Aorta (tissue), 5 donors: ENCODE results near the gene MRPS34. TPM values are rescaled to one million over a fixed set of nuclear protein-coding genes. Genes with fewer than 3 reads are reported as not detected.

Experiments
- ATAC-seq: fragments of 200-7000 bp; cut with Tn5 transposase; one replicate; pipeline ENCODE4 v1.9.1; 2022; ENCODE audit warnings: moderate library complexity; ENCODE audit not compliant: low FRiP score
- DNase-seq, 2 donors: peaks; one replicate each; pipeline ENCODE4 v3.0.0-alpha.2; 2020
- H3K27ac ChIP-seq, 2 donors: one replicate each; pipeline ENCODE4 v1.5.1; 2013; ENCODE audit warnings: low read length in 2 of 2, mild to moderate bottlenecking in 2 of 2, moderate library complexity in 2 of 2, control low read depth in 1 of 2, inconsistent platforms in 1 of 2, low read depth in 1 of 2
- H3K27me3 ChIP-seq, 2 donors: one replicate each; pipeline ENCODE4 v1.6.1; 2013; ENCODE audit warnings: control low read depth in 1 of 2, low read length in 1 of 2, mild to moderate bottlenecking in 1 of 2, moderate library complexity in 1 of 2; ENCODE audit not compliant: insufficient read depth in 2 of 2, control insufficient read depth in 1 of 2
- H3K36me3 ChIP-seq, 2 donors: one replicate each; pipeline ENCODE4 v1.6.1; 2013; ENCODE audit warnings: control low read depth in 1 of 2, low read length in 1 of 2, mild to moderate bottlenecking in 1 of 2; ENCODE audit not compliant: insufficient read depth in 2 of 2, control insufficient read depth in 1 of 2
- H3K4me1 ChIP-seq, 2 donors: one replicate each; pipeline ENCODE4 v1.6.1; 2013; ENCODE audit warnings: low read length in 2 of 2, control low read depth in 1 of 2, mild to moderate bottlenecking in 1 of 2, moderate library complexity in 1 of 2; ENCODE audit not compliant: insufficient read depth in 2 of 2, control insufficient read depth in 1 of 2
- H3K4me3 ChIP-seq, 2 donors: one replicate each; pipeline ENCODE4 v1.5.1; 2013; ENCODE audit warnings: low read length in 2 of 2, control low read depth in 1 of 2, mild to moderate bottlenecking in 1 of 2
- H3K9me3 ChIP-seq: one replicate; pipeline ENCODE4 v1.6.1; 2013; ENCODE audit warnings: mild to moderate bottlenecking, low read length; ENCODE audit not compliant: control insufficient read depth
- WGBS, 2 donors: extraction: QIAGEN DNeasy Blood & Tissue Kit; methylation state at CpG; one replicate each; pipeline ENCODE4 v1.1.7; 2013; 5-methylcytosine and 5-hydroxymethylcytosine counted together
- intact Hi-C, 2 donors: fragments of 100-400 bp; cut with DNase I; formaldehyde crosslinking; loops; one replicate each; pipeline versions ENCODE4 v1.14.2 to v1.15.0; 2022
- polyA plus RNA-seq, 2 donors: library from polyadenylated mRNA; stranded (reverse); fragments of 200-250 nt; gene quantifications; one replicate each; pipeline ENCODE4 v1.2.3, GENCODE V29; 2013
- total RNA-seq, 2 donors: library from RNA; stranded (reverse); fragmentation: NEBNext Ultra II Directional; extraction: Animal tissue kit (Norgen Biotek cat#: 25700); gene quantifications; one replicate each; pipeline ENCODE4 v1.2.1, GENCODE V29; 2021
- donor health status: healthy with polysubstance abuse.
- donor health status: Bipolar disorder and iron deficiency.
- donor health status: DM: no; HTN: no; CAD: no.
- donor health status: DM: no; HTN: no; CAD: no.
- donor health status: DM: yes; HTN: yes; CAD: no.

Gene MRPS34
- total and polyA plus RNA-seq, 4 donors, result 36.5 to 74.2 (median 54.1) TPM

GRCh38 chr16:1775846-1776671 is 3.1 kb upstream of the MRPS34 start:
- H3K27me3 ChIP-seq, result no peaks in the 10 kb centered on the region
- no peak overlapping the region for H3K27ac ChIP-seq
- H3K36me3 ChIP-seq, result peaks cover 0 to 7% of the 10 kb centered on the region in 2 donors
- H3K9me3 ChIP-seq, result no peaks in the 10 kb centered on the region
- ATAC-seq (no peak), DNase-seq (no peak)
- 80% methylated on average over 28 of the region's 28 CpGs for WGBS, 2 donors
- no peak overlapping the region for H3K4me3 ChIP-seq
- intact Hi-C loops, result no loop called here
- no peaks in the 10 kb centered on the region for H3K4me1 ChIP-seq

GRCh38 chr16:1775006-1775845 is 2.3 kb upstream of the MRPS34 start:
- Histone ChIP-seq H3K27ac (no peak overlapping the region), H3K4me1 (no peaks in the 10 kb centered on the region)
- intact Hi-C loops, result no loop called here

GRCh38 chr16:1774448-1774780 is 1.5 kb upstream of the MRPS34 start:
- Histone ChIP-seq H3K4me3 (no peak overlapping the region), H3K4me1 (no peaks in the 10 kb centered on the region), H3K9me3 (no peaks in the 10 kb centered on the region), H3K27me3 (no peaks in the 10 kb centered on the region), H3K27ac (no peak overlapping the region), H3K36me3 (peaks cover 0 to 7% of the 10 kb centered on the region in 2 donors)
- ATAC-seq, result no peak
- intact Hi-C loops, result loop anchor here in 1 of 2 donors (5.0 kb wide), 1 partner anchor 67 kb away; the partner anchor contains the start of gene MAPK8IP3
- 85 to 86% methylated on average over 7 of the region's 7 CpGs for WGBS, 2 donors
- no peak for DNase-seq

More at GRCh38 chr16:1775006-1775845, 2.3 kb upstream of the MRPS34 start:
- no peaks in the 10 kb centered on the region for H3K27me3 ChIP-seq
- no peak for ATAC-seq
- H3K36me3 ChIP-seq, result peaks cover 0 to 7% of the 10 kb centered on the region in 2 donors
- WGBS, 2 donors, result 86% methylated on average over 30 of the region's 30 CpGs
- H3K9me3 ChIP-seq, result no peaks in the 10 kb centered on the region
- no peak overlapping the region for H3K4me3 ChIP-seq
- DNase-seq, result no peak

GRCh38 chr16:1773703-1774447 is 941 bp upstream of the MRPS34 start:
- Histone ChIP-seq H3K4me1 (no peaks in the 10 kb centered on the region), H3K9me3 (no peaks in the 10 kb centered on the region), H3K4me3 (peak overlapping the region; percentile 78 to 86), H3K36me3 (peaks cover 0 to 7% of the 10 kb centered on the region in 2 donors), H3K27me3 (no peaks in the 10 kb centered on the region), H3K27ac (peak overlapping the region in 1 of 2 donors; percentile 25)
- ATAC-seq (no peak), DNase-seq (no peak)
- intact Hi-C loops, result loop anchor here in 1 of 2 donors (5.0 kb wide), 1 partner anchor 67 kb away; the partner anchor contains the start of gene MAPK8IP3
- 15% methylated on average over 45 of the region's 45 CpGs for WGBS, 2 donors

- H3K4me1 ChIP-seq, result no peaks in the 10 kb centered on the region
- 0% methylated on average over 46 to 53 of the region's 53 CpGs for WGBS, 2 donors
- peak within 1 kb of the TSS; percentile 80 to 86 for H3K4me3 ChIP-seq
- no peaks in the 10 kb centered on the region for H3K27me3 ChIP-seq
- H3K9me3 ChIP-seq, result no peaks in the 10 kb centered on the region
- peaks cover 0 to 7% of the 10 kb centered on the region in 2 donors for H3K36me3 ChIP-seq
- ATAC-seq (no peak), DNase-seq (no peak)
- intact Hi-C loops, result loop anchor here in 1 of 2 donors (5.0 kb wide), 1 partner anchor 65 kb away; the partner anchor contains the start of gene MAPK8IP3
- peak within 1 kb of the TSS in 1 of 2 donors; percentile 55 for H3K27ac ChIP-seq
Measured at GRCh38 chr16:1772362-1772907, 499 bp downstream of the MRPS34 start, which contains the start of gene EME2. TSS of gene EME2 (plus strand) at chr16:1772810. CDS start at chr16:1773228, 418 bp downstream.

- ATAC-seq, result no peak
- H3K36me3 ChIP-seq, result peaks cover 0 to 3% of the 10 kb centered on the region in 2 donors
- intact Hi-C loops, result loop anchor here in 1 of 2 donors (5.0 kb wide), 1 partner anchor 65 kb away; the partner anchor contains the start of gene MAPK8IP3
Measured at GRCh38 chr16:1771864-1772361, 1.0 kb downstream of the MRPS34 start.

GRCh38 chr16:1771188-1771863 is 1.6 kb downstream of the MRPS34 start, which contains the start of gene NME3:
TSS of gene NME3 (minus strand) at chr16:1771543. CDS start at chr16:1771534, 9 bp downstream.
- intact Hi-C loops, result loop anchor here in 1 of 2 donors (5.0 kb wide), 1 partner anchor 64 kb away; the partner anchor contains the start of gene MAPK8IP3
- Histone ChIP-seq H3K36me3 (no peaks in the 10 kb centered on the region), H3K27me3 (no peaks in the 10 kb centered on the region), H3K4me3 (peak within 1 kb of the TSS; percentile 80 to 86), H3K9me3 (no peaks in the 10 kb centered on the region), H3K4me1 (no peaks in the 10 kb centered on the region), H3K27ac (peak within 1 kb of the TSS in 1 of 2 donors; percentile 45)
- DNase-seq, result peak; percentile 89 to 94
- WGBS, 2 donors, result 1% methylated on average over 49 to 79 of the region's 79 CpGs
- peak; percentile 66 for ATAC-seq

More at GRCh38 chr16:1771864-1772361, 1.0 kb downstream of the MRPS34 start:
- WGBS, 2 donors, result 3 to 5% methylated on average over 21 to 22 of the region's 22 CpGs
- DNase-seq, result no peak
- H3K9me3 ChIP-seq, result no peaks in the 10 kb centered on the region
- no peaks in the 10 kb centered on the region for H3K27me3 ChIP-seq
- H3K4me3 ChIP-seq, result peak overlapping the region; percentile 80 to 86
- no peaks in the 10 kb centered on the region for H3K4me1 ChIP-seq
- H3K27ac ChIP-seq, result peak overlapping the region in 1 of 2 donors; percentile 14
